Stimulated activated CD8-positive, alpha-beta memory T cell treated with anti-CD3 and anti-CD28 coated beads, Interleukin-4, amount 100 ng/mL, for 48 hours (primary cell): ENCODE measurements around the gene OXSR1.
"Not testable (repeated sequence)": the region's sequence is repeated elsewhere in the genome, so short reads cannot be mapped to it uniquely, and the experiment has no call there.

Experiments
- DNase-seq: peaks from one replicate; pipeline ENCODE4 v3.0.0-alpha.2; 2020

OXSR1 gene

GRCh38 chr3:38235466-38235865, 70.1 kb downstream of the OXSR1 start:
- no peak for DNase-seq

- DNase-seq = no peak
Measured at GRCh38 chr3:38238416-38239008, 73.2 kb downstream of the OXSR1 start.

GRCh38 chr3:38242812-38243211, 77.5 kb downstream of the OXSR1 start:
- DNase-seq = not testable (repeated sequence)

- no peak for DNase-seq
Measured at GRCh38 chr3:38245930-38246329, 80.6 kb downstream of the OXSR1 start.

- DNase-seq = no peak
Measured at GRCh38 chr3:38247366-38248035, 82.2 kb downstream of the OXSR1 start.

- no peak for DNase-seq
Measured at GRCh38 chr3:38250198-38250597, 84.9 kb downstream of the OXSR1 start.

- no peak for DNase-seq
Measured at GRCh38 chr3:38251197-38251596, 85.9 kb downstream of the OXSR1 start.

GRCh38 chr3:38253704-38254103, 88.4 kb downstream of the OXSR1 start:
- DNase-seq = no peak

GRCh38 chr3:38254872-38255271, 89.5 kb downstream of the OXSR1 start:
- DNase-seq = no peak

GRCh38 chr3:38255627-38256026, 90.3 kb downstream of the OXSR1 start:
- DNase-seq = no peak

- DNase-seq = no peak
Measured at GRCh38 chr3:38257583-38257982, 92.2 kb downstream of the OXSR1 start.

GRCh38 chr3:38260474-38260873, 95.1 kb downstream of the OXSR1 start:
- no peak for DNase-seq

- no peak for DNase-seq
Measured at GRCh38 chr3:38264353-38264771, 99.0 kb downstream of the OXSR1 start.

GRCh38 chr3:38264779-38265178, 99.4 kb downstream of the OXSR1 start:
- no peak for DNase-seq

- DNase-seq = no peak
Measured at GRCh38 chr3:38265604-38266307, 100.4 kb downstream of the OXSR1 start, which contains the start of gene SLC22A13. SLC22A13 (plus strand) TSS chr3:38265812; CDS start chr3:38265861, 49 bp downstream.

- no peak for DNase-seq
Measured at GRCh38 chr3:38266810-38267209, 101.5 kb downstream of the OXSR1 start.

- DNase-seq = no peak
Measured at GRCh38 chr3:38267662-38268061, 102.3 kb downstream of the OXSR1 start.

GRCh38 chr3:38268087-38268486, 102.8 kb downstream of the OXSR1 start:
- no peak for DNase-seq

- no peak for DNase-seq
Measured at GRCh38 chr3:38268522-38268921, 103.2 kb downstream of the OXSR1 start.

- no peak for DNase-seq
Measured at GRCh38 chr3:38270606-38271005, 105.3 kb downstream of the OXSR1 start.

- DNase-seq = no peak
Measured at GRCh38 chr3:38271553-38271952, 106.2 kb downstream of the OXSR1 start.

GRCh38 chr3:38274864-38275649, 109.7 kb downstream of the OXSR1 start:
- DNase-seq = no peak

GRCh38 chr3:38275658-38276057, 110.3 kb downstream of the OXSR1 start:
- no peak for DNase-seq
